Measurements from ENCODE around the gene CEP72.

CEP72 gene

GRCh38 chr5:570886-571285, 41.3 kb upstream of the CEP72 start:
- no peak for TF ChIP-seq TCF12 (IDR thresholded peaks at IDR 0.05; ENCODE audit: low read depth)
- TF ChIP-seq TAF1 (IDR thresholded peaks at IDR 0.05; ENCODE audit: low read depth): no peak
- TF ChIP-seq MAX (IDR thresholded peaks at IDR 0.05): no peak
- no peak for TF ChIP-seq EP300 (IDR thresholded peaks at IDR 0.05; ENCODE audit: borderline replicate concordance)
- TF ChIP-seq CEBPB (IDR thresholded peaks at IDR 0.05): no peak
- TF ChIP-seq FOXM1 (IDR thresholded peaks at IDR 0.05; ENCODE audit: borderline replicate concordance, low read depth): no peak
- no peak for TF ChIP-seq RAD21 (IDR thresholded peaks at IDR 0.05; ENCODE audit: low read depth)
- no peak for TF ChIP-seq USF1 (IDR thresholded peaks at IDR 0.05)
- no peak for TF ChIP-seq CREB1 (IDR thresholded peaks at IDR 0.05; ENCODE audit: low read depth)
- no peak for TF ChIP-seq EGR1 (IDR thresholded peaks at IDR 0.05)
- TF ChIP-seq REST (IDR thresholded peaks at IDR 0.05; ENCODE audit: low read depth): no peak
- no peak for TF ChIP-seq NFIC (IDR thresholded peaks at IDR 0.05)
- TF ChIP-seq ZBTB7A (IDR thresholded peaks at IDR 0.05; ENCODE audit: low read depth): no peak

GRCh38 chr5:571791-572190, 40.3 kb upstream of the CEP72 start:
- TF ChIP-seq REST (IDR thresholded peaks at IDR 0.05; ENCODE audit: low read depth) (no peak), TEAD4 (IDR thresholded peaks at IDR 0.05) (no peak)

GRCh38 chr5:572398-573019, 39.6 kb upstream of the CEP72 start:
- TF ChIP-seq CREB1 (IDR thresholded peaks at IDR 0.05; ENCODE audit: low read depth): no peak
- TF ChIP-seq TCF12 (IDR thresholded peaks at IDR 0.05; ENCODE audit: low read depth): no peak
- no peak for TF ChIP-seq TAF1 (IDR thresholded peaks at IDR 0.05; ENCODE audit: low read depth)
- TF ChIP-seq TEAD4 (IDR thresholded peaks at IDR 0.05): no peak
- no peak for TF ChIP-seq ZBTB7A (IDR thresholded peaks at IDR 0.05; ENCODE audit: low read depth)
- TF ChIP-seq FOXM1 (IDR thresholded peaks at IDR 0.05; ENCODE audit: borderline replicate concordance, low read depth): no peak
- TF ChIP-seq REST (IDR thresholded peaks at IDR 0.05; ENCODE audit: low read depth): no peak
- no peak for TF ChIP-seq EP300 (IDR thresholded peaks at IDR 0.05; ENCODE audit: borderline replicate concordance)
- no peak for TF ChIP-seq RAD21 (IDR thresholded peaks at IDR 0.05; ENCODE audit: low read depth)
- TF ChIP-seq USF1 (IDR thresholded peaks at IDR 0.05): no peak
- no peak for TF ChIP-seq CEBPB (IDR thresholded peaks at IDR 0.05)
- no peak for TF ChIP-seq MAX (IDR thresholded peaks at IDR 0.05)
- TF ChIP-seq NFIC (IDR thresholded peaks at IDR 0.05): no peak
- no peak for TF ChIP-seq EGR1 (IDR thresholded peaks at IDR 0.05)
- TF ChIP-seq YY1 (IDR thresholded peaks at IDR 0.05; ENCODE audit: low read depth): no peak

GRCh38 chr5:573206-573605, 38.9 kb upstream of the CEP72 start:
- TF ChIP-seq CREB1 (IDR thresholded peaks at IDR 0.05; ENCODE audit: low read depth) (no peak), TEAD4 (IDR thresholded peaks at IDR 0.05) (no peak), ZBTB7A (IDR thresholded peaks at IDR 0.05; ENCODE audit: low read depth) (no peak), FOXM1 (IDR thresholded peaks at IDR 0.05; ENCODE audit: borderline replicate concordance, low read depth) (no peak), MAX (IDR thresholded peaks at IDR 0.05) (no peak), EGR1 (IDR thresholded peaks at IDR 0.05) (no peak), TCF12 (IDR thresholded peaks at IDR 0.05; ENCODE audit: low read depth) (no peak), REST (IDR thresholded peaks at IDR 0.05; ENCODE audit: low read depth) (no peak), CEBPB (IDR thresholded peaks at IDR 0.05) (no peak), EP300 (IDR thresholded peaks at IDR 0.05; ENCODE audit: borderline replicate concordance) (no peak), RAD21 (IDR thresholded peaks at IDR 0.05; ENCODE audit: low read depth) (no peak), YY1 (IDR thresholded peaks at IDR 0.05; ENCODE audit: low read depth) (no peak), USF1 (IDR thresholded peaks at IDR 0.05) (no peak), NFIC (IDR thresholded peaks at IDR 0.05) (no peak)

All from Ishikawa (cell line).